ENCODE measurements around the gene BSN.

The BSN gene

DNA sequence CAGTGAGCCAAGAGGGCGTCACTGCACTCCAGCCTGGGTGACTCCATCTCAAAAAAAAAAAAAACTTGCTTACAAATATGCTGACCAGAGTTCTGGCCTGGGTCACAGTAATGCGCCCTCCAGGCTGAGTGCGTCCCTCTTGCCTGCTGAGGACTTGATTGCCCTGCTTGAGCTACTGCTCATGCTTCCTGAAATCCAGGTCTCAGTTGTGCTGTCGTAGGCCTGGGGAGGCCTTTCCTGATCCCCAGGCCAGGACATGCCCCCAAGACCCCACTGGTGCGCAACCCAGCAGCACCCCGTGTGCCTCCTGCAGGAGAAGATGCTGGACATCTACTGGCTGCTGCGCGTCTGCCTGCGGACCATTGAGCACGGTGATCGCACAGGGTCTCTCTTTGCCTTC lies 157.9 kb downstream of the BSN start:
- DNase-seq (ENCODE audit: low read depth), result no peak
- no peak overlapping the region for H3K4me3 ChIP-seq (ENCODE audit: low read depth, low read length)
- TF ChIP-seq, protein P1, sequence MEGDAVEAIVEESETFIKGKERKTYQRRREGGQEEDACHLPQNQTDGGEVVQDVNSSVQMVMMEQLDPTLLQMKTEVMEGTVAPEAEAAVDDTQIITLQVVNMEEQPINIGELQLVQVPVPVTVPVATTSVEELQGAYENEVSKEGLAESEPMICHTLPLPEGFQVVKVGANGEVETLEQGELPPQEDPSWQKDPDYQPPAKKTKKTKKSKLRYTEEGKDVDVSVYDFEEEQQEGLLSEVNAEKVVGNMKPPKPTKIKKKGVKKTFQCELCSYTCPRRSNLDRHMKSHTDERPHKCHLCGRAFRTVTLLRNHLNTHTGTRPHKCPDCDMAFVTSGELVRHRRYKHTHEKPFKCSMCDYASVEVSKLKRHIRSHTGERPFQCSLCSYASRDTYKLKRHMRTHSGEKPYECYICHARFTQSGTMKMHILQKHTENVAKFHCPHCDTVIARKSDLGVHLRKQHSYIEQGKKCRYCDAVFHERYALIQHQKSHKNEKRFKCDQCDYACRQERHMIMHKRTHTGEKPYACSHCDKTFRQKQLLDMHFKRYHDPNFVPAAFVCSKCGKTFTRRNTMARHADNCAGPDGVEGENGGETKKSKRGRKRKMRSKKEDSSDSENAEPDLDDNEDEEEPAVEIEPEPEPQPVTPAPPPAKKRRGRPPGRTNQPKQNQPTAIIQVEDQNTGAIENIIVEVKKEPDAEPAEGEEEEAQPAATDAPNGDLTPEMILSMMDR (IDR thresholded peaks at IDR 0.05; ENCODE audit: control insufficient read depth, extremely low read depth, insufficient read depth), result no peak

DNA sequence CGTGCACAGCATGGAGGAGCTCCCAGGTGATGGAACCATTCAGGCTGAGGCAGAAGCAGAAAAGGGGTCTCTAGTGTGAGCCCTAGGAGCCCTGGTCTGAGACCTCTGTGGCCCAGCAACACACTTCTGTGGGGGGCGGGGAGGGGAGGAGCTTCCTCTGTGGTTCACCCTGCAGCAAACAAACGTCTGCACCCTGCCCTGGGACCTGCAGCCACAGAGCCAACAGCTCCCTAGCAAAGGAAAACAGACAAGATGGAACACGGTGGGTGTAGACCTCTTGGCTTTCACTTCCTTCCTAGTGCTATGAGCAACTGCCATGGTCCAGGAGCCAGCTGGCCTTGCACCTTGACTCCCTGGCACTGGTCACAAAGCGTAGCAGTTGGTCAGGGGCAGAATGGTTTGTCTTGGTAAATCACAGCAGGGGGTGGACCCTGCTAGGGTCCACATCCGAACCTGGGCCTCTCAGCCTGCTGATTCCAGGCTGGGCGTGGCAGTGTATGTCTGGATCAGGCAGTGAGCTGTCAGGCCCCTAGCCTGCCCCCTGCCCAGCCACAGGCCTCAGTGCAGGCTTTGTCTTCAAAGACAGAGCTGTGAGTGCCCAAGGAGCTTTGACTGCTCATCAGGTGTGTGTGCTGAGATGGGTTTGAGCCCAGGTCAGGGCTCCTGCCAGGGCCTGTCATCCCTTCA lies 158.5 kb downstream of the BSN start:
- DNase-seq (ENCODE audit: low read depth), result no peak
- H3K4me3 ChIP-seq (ENCODE audit: low read depth, low read length), result no peak overlapping the region
- TF ChIP-seq, protein P1 (IDR thresholded peaks at IDR 0.05; ENCODE audit: control insufficient read depth, extremely low read depth, insufficient read depth), result no peak

DNA sequence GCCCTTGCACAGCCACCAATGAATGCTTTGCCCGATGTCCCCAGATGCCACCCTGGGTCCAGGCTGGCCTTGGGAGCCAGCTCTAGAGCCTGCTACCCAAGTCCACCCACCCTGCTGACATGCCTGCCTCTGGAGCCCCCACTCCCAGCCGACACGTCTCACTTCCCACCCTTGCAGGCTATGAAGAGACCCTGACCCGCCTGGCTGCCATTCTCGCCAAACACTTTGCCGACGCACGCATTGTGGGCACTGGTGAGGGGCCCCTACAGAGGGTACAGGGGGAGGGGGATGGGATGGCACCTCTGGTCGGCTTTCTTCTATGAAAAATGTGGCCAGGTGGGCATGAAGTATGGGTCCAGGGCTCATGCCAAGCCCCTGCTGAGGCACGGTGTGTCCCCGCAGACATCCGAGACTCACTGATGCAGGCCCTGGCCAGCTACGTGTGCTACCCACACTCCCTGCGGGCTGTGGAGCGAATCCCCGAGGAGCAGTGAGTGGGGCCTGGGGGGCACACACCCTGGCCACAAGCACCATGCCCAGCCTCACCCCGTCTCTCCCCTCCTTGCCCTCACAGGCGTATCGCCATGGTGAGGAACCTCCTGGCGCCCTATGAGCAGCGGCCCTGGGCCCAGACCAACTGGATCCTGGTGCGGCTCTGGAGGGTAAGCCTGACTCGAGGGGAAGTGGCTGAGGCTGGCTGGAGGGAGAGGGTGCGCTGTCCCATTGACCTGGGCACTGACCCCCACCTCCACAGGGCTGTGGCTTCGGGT lies 159.2 kb downstream of the BSN start:
- H3K4me3 ChIP-seq (ENCODE audit: low read depth, low read length), result no peak overlapping the region
- TF ChIP-seq, protein P1 (IDR thresholded peaks at IDR 0.05; ENCODE audit: control insufficient read depth, extremely low read depth, insufficient read depth), result no peak
- no peak for DNase-seq (ENCODE audit: low read depth)

DNA sequence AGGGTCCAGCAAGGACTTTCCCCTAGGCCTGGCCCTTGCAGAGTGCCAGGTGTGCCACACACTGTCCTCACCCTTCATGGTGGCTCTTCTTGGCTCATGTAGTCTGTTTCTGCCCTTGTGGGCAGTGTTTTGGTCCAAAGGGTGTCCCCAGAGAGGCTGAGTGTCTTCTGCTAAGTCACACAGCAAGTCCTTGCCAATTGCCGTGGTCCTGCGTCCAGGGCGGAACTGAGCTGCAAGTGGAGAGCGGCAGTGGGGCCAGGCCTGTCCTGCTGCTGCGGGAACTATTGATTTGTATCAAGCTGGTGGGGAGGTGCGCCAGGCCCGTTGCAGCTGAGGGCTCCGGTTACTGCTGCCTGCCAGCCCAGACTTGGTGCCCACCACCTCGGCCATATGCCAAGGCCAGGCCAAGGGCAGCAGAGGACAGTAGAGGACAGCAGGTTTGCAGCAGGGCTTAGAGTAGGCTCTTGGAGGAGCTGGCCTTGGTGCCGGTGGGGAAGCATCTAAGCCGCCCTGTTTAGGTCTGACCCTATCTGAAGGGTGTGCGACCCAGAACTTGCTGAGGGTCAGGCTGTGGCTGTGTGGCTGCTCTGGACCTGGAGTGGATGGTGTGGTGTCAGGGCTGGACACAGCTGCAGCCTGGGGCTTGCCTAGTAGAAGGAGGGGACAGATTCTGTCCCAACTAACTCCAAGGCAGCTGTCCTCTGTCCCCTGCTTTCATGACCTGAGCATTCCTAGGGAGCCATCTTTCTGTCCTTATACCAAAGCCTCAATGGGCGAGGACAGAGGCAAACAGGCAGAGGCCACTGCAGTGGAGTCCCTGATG lies 160.7 kb downstream of the BSN start:
- no peak for DNase-seq (ENCODE audit: low read depth)
- TF ChIP-seq, protein P1 (IDR thresholded peaks at IDR 0.05; ENCODE audit: control insufficient read depth, extremely low read depth, insufficient read depth), result no peak
- H3K4me3 ChIP-seq (ENCODE audit: low read depth, low read length), result no peak overlapping the region

DNA sequence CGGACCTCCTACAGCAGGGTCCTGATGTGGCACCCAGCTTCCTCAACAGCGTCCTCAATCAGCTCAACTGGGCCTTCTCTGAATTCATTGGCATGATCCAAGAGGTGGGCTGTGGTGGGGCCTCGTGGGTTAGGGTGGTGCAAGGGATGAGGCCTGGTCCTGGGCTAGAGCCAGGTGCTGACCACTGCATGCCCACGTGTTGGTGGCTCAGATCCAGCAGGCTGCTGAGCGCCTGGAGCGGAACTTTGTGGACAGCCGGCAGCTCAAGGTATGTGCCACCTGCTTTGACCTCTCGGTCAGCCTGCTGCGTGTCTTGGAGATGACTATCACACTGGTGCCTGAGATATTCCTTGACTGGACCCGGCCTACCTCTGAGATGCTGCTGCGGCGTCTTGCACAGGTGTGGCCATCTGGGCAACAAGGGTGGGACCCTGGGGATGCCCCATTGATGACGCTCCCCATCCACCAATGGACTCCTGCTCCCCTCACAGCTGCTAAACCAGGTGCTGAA lies 161.4 kb downstream of the BSN start:
- no peak overlapping the region for H3K4me3 ChIP-seq (ENCODE audit: low read depth, low read length)
- TF ChIP-seq, protein P1 (IDR thresholded peaks at IDR 0.05; ENCODE audit: control insufficient read depth, extremely low read depth, insufficient read depth), result no peak
- no peak for DNase-seq (ENCODE audit: low read depth)

DNA sequence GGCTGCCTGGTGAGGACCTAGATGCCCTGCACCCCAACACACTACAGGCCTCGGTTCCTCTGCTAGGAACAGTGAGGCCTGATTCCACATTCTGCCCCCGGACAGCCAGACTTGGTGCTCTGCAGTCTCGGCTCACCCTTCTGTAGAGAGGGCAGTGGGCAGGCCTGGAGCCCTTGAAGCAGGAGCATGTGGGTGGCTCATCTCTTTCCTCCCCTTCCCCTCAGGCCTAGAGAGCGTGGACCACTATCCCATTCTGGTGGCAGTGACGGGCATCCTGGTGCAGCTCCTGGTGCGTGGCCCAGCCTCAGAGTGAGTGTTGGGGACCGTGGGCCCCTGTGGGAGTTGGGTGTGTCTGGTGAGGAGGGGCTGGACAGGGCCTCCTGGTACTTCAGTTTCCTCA lies 161.9 kb downstream of the BSN start:
- TF ChIP-seq, protein P1 (IDR thresholded peaks at IDR 0.05; ENCODE audit: control insufficient read depth, extremely low read depth, insufficient read depth), result no peak
- DNase-seq (ENCODE audit: low read depth), result no peak
- H3K4me3 ChIP-seq (ENCODE audit: low read depth, low read length), result no peak overlapping the region
